Measurements from ENCODE around the gene HOXA3. TPM values are rescaled to one million over a fixed set of nuclear protein-coding genes. Genes with fewer than 3 reads are reported as not detected.

The HOXA3 gene
- total and polyA plus RNA-seq, 2 experiments from 2014 or later: 0.83 to 4.1 TPM

GRCh38 chr7:27103489-27104226 is 48.7 kb downstream of the HOXA3 start:
- Histone ChIP-seq H3K9me2 (replicated peaks; ENCODE audit: insufficient read depth) (no peaks in the 10 kb centered on the region), H3K27me3 (peaks cover 100% of the 10 kb centered on the region), H3K4me3 (no peak overlapping the region), H3K4me2 (peak overlapping the region; percentile 49), H3K4me1 (ENCODE audit: insufficient read depth) (peaks cover 11% of the 10 kb centered on the region), H2AFZ (peak overlapping the region; percentile 12), H3K9me3 (ENCODE audit: low read depth) (no peaks in the 10 kb centered on the region), H3K79me2 (peaks cover 9% of the 10 kb centered on the region), H3K36me3 (replicated peaks; ENCODE audit: insufficient read depth, low read depth) (no peaks in the 10 kb centered on the region), H4K20me1 (ENCODE audit: insufficient read depth, poor library complexity, severe bottlenecking) (peaks cover 4% of the 10 kb centered on the region), H3K27ac (no peak overlapping the region)
- 21% methylated on average over 33 of the region's 35 CpGs for WGBS (ENCODE audit: low lambda C conversion rate, missing lambda C conversion rate)
- no peak for DNase-seq (ENCODE audit: low spot score)
- TF ChIP-seq EZH2phosphoT487 (IDR thresholded peaks at IDR 0.05; ENCODE audit: low read depth, severe bottlenecking, unreplicated experiment): peak; percentile 84
- no peak for TF ChIP-seq CTCF (IDR thresholded peaks at IDR 0.05; ENCODE audit: poor library complexity)
- peak; percentile 90 for TF ChIP-seq EZH2 (IDR thresholded peaks at IDR 0.05; ENCODE audit: borderline replicate concordance)

- Histone ChIP-seq H3K9me2 (replicated peaks; ENCODE audit: insufficient read depth) (no peaks in the 10 kb centered on the region), H3K27ac (no peak within 1 kb of the TSS), H3K79me2 (peaks cover 12% of the 10 kb centered on the region), H3K4me2 (peak within 1 kb of the TSS; percentile 60), H4K20me1 (ENCODE audit: insufficient read depth, poor library complexity, severe bottlenecking) (peaks cover 4% of the 10 kb centered on the region), H3K4me1 (ENCODE audit: insufficient read depth) (peaks cover 19% of the 10 kb centered on the region), H3K4me3 (no peak within 1 kb of the TSS), H2AFZ (peak within 1 kb of the TSS; percentile 28), H3K9me3 (ENCODE audit: low read depth) (no peaks in the 10 kb centered on the region), H3K36me3 (replicated peaks; ENCODE audit: insufficient read depth, low read depth) (no peaks in the 10 kb centered on the region), H3K27me3 (peaks cover 100% of the 10 kb centered on the region)
- 23% methylated on average over 28 of the region's 29 CpGs for WGBS (ENCODE audit: low lambda C conversion rate, missing lambda C conversion rate)
- no peak for DNase-seq (ENCODE audit: low spot score)
- no peak for TF ChIP-seq CTCF (IDR thresholded peaks at IDR 0.05; ENCODE audit: poor library complexity)
- TF ChIP-seq EZH2 (IDR thresholded peaks at IDR 0.05; ENCODE audit: borderline replicate concordance): peak; percentile 23
- TF ChIP-seq EZH2phosphoT487 (IDR thresholded peaks at IDR 0.05; ENCODE audit: low read depth, severe bottlenecking, unreplicated experiment): no peak
These were observed 49.6 kb downstream of the HOXA3 start, which contains the start of gene HOXA2 for GRCh38 chr7:27102581-27103442. TSS of gene HOXA2 (minus strand) at chr7:27102683. CDS start at chr7:27102500, 183 bp downstream.

- Histone ChIP-seq H3K4me2 (peak overlapping the region; percentile 60), H4K20me1 (ENCODE audit: insufficient read depth, poor library complexity, severe bottlenecking) (peaks cover 4% of the 10 kb centered on the region), H3K27ac (no peak overlapping the region), H2AFZ (no peak overlapping the region), H3K9me3 (ENCODE audit: low read depth) (no peaks in the 10 kb centered on the region), H3K79me2 (peaks cover 16% of the 10 kb centered on the region), H3K36me3 (replicated peaks; ENCODE audit: insufficient read depth, low read depth) (no peaks in the 10 kb centered on the region), H3K4me1 (ENCODE audit: insufficient read depth) (peaks cover 20% of the 10 kb centered on the region), H3K9me2 (replicated peaks; ENCODE audit: insufficient read depth) (no peaks in the 10 kb centered on the region), H3K27me3 (peaks cover 100% of the 10 kb centered on the region), H3K4me3 (no peak overlapping the region)
- no peak for DNase-seq (ENCODE audit: low spot score)
- TF ChIP-seq CTCF (IDR thresholded peaks at IDR 0.05; ENCODE audit: poor library complexity) (no peak), EZH2phosphoT487 (IDR thresholded peaks at IDR 0.05; ENCODE audit: low read depth, severe bottlenecking, unreplicated experiment) (peak; percentile 71), EZH2 (IDR thresholded peaks at IDR 0.05; ENCODE audit: borderline replicate concordance) (peak; percentile 76)
- 5% methylated on average over 38 of the region's 39 CpGs for WGBS (ENCODE audit: low lambda C conversion rate, missing lambda C conversion rate)
These were observed 50.3 kb downstream of the HOXA3 start for GRCh38 chr7:27101957-27102580.

Data from hepatocyte (in vitro differentiated cells).